Jurkat, Clone E6-1 (cell line): ENCODE measurements around the gene KLK2.
A peak's percentile ranks its signal among the peaks of the same experiment; 100 is the strongest.

Experiments used
- DNase-seq: peaks from one replicate; pipeline ENCODE4 v3.0.0-alpha.2; 2011; ENCODE audit warnings: low read depth, low spot score
- H3K4me3 ChIP-seq: 2 replicates; pipeline ENCODE4 v1.5.1; 2011; ENCODE audit warnings: mild to moderate bottlenecking, low read length, control low read depth, moderate library complexity

KLK2 gene

DNA sequence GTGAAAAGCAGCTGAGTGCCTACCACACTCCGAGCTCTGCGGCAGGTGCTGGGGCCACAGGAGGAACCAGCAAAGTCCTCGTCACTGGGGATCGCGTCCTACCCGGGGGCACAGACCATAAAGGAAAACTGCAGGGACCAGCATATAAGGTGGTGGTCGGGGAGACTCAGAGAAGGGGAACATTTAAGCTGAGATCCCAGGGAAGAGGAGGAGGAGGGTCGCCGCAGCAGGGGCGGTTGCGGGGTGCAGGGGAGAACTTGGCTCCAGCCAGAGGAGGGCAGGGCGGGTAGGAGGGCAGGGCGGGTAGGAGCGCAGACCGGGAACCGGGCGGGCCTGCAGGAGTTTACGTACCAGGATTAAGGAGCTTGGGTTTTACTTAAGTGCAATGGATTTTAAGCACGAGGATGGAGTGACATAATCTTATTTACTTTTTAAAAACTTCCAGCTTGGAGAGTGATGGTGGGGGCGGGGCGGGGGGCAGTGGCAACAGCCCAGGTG is 38.9 kb downstream of the KLK2 start:
- no peak overlapping the region for H3K4me3 ChIP-seq
- no peak for DNase-seq

DNA sequence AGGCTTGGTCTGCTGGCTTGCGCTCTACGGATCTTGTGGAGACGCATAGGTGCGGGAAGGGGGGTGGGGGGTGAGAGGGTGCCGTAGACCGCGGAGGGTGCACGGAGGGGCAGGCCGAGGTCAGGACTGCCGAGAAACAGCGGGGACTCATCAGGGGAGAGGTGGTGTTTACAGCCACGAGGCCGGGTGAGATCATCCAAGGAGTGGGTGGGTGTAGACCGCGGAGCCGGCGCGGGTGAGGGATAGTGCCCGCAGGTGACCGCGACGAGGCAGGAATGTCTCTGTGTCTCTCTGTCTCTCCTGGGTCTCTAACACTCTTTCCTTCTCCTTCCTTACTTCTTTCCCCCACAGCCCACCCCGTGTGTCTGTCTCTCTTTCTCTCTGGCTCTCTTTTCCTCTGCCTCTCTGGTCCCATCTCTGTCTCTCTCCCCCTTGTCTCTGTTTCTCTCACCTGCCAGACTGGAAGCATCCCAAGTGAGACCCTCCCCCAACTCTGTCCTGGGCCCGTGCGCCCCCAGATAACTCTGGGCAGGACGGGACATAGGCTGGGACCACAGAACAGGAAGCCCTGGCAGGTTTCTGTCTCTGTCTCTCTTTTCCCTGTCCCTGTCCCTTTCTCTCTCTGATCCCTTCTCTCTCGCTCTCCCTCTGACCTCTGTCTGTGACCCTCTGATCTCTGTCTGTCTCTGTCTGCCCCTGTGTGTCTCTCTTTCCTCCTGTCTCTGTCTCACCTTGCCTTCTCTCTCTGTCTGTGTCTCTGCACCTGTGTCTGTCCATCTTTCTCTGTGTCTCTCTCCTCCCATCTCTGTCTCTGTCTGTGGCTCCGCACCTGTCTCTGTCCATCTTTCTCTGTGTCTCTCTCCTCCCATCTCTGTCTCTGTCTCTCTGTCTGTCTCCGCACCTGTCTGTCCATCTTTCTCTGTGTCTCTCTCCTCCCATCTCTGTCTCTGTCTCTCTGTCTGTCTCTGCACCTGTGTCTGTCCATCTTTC is 39.8 kb downstream of the KLK2 start:
- DNase-seq = no peak
- H3K4me3 ChIP-seq = no peak overlapping the region

DNA sequence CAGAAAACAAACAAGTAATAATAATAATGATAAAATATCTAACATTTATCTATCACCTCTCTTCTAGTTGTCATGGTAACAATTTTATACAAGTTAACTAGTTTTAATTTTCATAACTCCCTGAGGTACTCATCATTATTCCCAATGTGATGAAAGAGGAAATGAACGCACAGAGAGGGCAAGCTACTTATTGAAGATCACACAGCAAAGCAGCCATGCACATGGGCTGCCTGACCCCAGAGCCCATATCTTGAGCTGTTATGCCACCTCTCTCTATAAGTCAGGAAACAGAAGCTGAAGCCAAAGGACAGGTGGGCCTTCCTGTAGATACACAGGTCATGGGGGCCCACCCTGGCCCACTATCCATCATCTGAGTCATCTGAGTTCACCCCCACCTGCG is 42.8 kb downstream of the KLK2 start:
- H3K4me3 ChIP-seq = no peak overlapping the region

DNA sequence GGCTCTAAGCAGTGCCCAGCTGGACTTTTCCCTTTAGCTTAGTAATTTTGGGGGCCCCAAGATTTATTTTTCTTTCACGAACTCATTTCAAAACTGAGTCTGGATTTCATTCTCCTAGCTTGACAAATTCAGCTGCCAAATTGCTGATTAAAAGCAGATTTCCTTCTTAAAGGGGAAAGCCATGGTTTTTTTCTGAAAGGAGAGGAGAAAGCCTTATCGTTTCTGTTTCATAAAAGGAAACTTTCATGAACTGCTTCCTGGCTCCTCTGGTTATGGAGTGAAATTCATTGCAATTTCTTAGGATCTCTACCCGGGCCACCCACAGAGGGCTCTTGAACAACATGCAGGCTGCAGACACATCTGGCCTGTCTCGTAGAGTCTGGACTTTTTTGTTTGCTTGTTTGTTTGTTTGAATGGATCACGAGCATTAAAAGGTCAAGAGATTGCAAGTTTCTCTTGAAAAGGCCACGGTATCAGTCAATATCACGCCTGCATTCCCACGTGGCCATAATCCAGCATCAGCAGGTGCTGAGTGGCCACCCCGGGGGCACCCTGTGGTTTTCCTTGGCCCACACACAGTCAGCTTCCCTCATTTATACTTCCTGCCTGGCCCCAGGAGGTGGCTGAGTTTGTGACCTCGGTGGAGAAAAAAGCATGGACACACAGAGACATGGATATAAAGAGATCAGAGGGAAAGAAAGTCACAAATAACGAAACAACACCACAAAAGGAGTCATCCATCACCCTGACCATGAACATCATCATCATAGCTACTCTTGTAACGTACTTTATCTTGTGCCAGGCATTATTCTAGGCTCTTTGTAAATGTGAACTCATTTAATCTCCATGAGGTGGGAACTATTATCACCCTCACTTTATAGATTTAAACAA is 48.4 kb downstream of the KLK2 start:
- no peak overlapping the region for H3K4me3 ChIP-seq
- DNase-seq = no peak

More for the DNA sequence above, 42.8 kb downstream of the KLK2 start:
- DNase-seq = no peak

DNA sequence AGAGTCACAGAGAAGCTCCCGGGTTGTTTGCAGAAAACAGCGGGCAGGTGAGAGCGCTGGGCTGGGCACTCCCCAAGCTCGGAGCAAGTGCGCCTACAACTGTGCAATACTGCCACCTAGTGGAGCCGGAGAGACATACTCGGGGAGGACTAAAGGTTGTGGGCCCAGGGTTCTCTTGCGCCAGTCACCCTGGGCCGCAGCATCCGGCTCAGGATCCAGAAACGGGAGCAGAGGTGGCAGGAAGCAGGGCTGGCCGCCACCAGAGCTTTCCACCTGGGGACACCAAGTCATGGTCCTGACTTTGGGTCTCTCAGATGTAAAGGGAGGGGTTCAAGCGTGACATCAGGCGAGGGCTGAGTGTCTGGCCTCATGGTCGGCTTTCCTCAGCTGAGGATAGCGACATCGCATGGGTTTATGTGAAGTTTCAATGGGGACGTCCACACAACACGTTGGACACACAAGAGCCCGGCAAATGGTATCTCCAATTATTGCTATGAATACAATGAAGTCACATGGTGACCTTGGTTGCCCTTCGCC is 49.1 kb downstream of the KLK2 start:
- DNase-seq = peak; percentile 74
- H3K4me3 ChIP-seq = no peak overlapping the region

DNA sequence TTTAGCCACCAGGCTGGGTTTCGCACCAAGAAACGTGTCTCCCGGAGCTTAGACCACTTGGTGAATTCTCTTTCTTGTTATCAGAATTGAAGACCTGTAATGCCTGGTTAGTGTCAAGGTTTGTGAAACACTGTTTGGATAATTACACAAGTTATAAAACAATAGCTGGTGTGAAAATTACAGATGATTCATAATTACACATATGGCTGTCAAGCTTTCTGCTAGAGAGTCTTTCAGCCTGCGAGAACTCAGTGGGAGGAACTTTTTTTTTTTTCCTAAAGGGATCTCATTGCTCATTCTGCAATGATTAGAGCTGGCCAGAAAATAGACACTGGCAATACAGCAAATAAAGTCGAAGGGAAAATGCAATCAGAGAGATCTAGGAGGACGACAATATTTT is 51.3 kb downstream of the KLK2 start:
- no peak for DNase-seq
- no peak overlapping the region for H3K4me3 ChIP-seq

DNA sequence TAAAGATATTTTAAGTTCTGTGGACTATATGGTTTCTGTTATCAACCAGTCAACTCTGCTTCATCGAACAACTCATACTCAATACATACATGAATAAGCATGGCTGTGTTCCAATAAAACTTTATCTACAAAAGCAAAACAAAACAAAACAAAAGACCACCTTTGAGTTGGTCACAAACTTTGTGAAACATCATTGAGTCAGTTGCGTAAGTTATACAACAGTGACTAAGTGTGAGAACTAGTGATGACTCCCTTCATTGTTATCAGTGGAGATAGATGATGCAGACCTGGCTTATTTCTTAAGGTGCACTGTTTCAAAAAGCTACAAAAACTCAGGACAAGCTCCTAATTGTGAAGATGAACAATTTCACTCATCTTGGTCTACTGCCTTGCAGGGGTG is 52.5 kb downstream of the KLK2 start:
- no peak for DNase-seq

DNA sequence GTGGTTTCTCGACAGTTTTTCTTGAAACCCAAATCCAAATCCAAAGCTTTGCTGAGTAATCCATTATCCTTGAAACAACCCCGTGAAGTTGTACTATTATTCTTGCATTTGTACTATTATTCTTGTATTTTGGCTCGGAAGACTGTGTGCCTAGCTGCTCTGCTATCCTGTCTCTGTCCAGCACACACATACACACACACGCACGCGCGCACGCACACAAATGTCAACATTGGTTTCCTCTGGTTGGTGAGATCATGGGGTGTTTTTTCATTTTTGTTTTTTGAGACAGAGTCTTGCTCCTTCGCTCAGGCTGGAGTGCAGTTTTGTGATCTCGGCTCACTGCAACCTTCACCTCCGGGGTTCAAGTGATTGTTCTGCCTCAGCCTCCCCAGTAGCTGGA is 52.9 kb downstream of the KLK2 start:
- H3K4me3 ChIP-seq = no peak overlapping the region
- no peak for DNase-seq

More for the DNA sequence above, 52.5 kb downstream of the KLK2 start:
- no peak overlapping the region for H3K4me3 ChIP-seq

DNA sequence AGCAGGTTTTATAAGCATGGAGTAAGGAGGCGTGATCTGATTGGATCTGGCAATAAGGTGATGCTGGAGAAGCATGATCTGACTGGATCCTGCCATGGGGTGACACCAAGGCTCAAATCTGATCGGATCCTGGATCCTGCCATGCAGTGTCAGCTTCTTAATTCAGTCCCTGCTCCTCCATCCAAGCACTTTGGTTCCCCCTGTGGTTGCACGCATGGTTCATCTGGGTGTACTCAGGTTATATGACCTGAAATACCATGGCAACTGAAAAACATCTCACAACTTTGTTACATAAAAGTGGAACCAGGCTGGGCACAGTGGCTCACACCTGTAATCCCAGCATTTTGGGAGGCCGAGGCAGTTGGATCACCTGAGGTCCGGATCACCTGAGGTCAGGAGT is 55.6 kb downstream of the KLK2 start:
- peak; percentile 14 for DNase-seq
- no peak overlapping the region for H3K4me3 ChIP-seq
